HCT116 (cell line): ENCODE measurements around the gene EMC1. TPM values are rescaled to one million over a fixed set of nuclear protein-coding genes. Genes with fewer than 3 reads are reported as not detected.

Experiments used
- ATAC-seq: fragments of 200-7000 bp; cut with Tn5 transposase; 2 replicates; pipeline ENCODE4 v1.9.1; 2020; ENCODE audit warnings: mild to moderate bottlenecking, moderate library complexity
- BruUV-seq: library from RNA; stranded (reverse); fragments of 400-500 nt; replicated peaks from 2 replicates; lab custom pipeline; 2021; lab: Mats Ljungman, UMichigan
- CTCF ChIA-PET: fragments of 300-600 bp; sonication (Branson Sonifier 250); formaldehyde crosslinking; loops from one replicate; lab custom pipeline; 2021; ENCODE audit warnings: antibody characterized with exemption; lab: Charles Lee
- POLR2A ChIA-PET: fragments of 300-600, 350-600 bp; sonication (Branson Sonifier 250); formaldehyde crosslinking; loops from one replicate; lab custom pipeline; 2021; ENCODE audit warnings: antibody characterized with exemption; lab: Charles Lee
- RAD21 ChIA-PET, 2 experiments: fragments of 300-600 bp; sonication (Branson Sonifier 250); formaldehyde crosslinking; loops; one replicate each; lab custom pipeline; 2023; ENCODE audit warnings: low total read pairs in 2 of 2; ENCODE audit not compliant: uncharacterized antibody in 2 of 2, unreplicated experiment in 2 of 2, low non-redundant PET in 1 of 2; lab: Charles Lee
- DNase-seq: peaks from one replicate; pipeline ENCODE4 v3.0.0-alpha.2; 2010; ENCODE audit warnings: low read depth, low spot score
- H2AFZ ChIP-seq: fragments of 200-600 bp; shearing (Covaris generic), sonication (generic); 2 replicates; pipeline ENCODE4 v1.6.1; 2017; ENCODE audit warnings: low read depth, mixed run types, mixed read lengths, antibody characterized with exemption, low read length; ENCODE audit not compliant: poor library complexity, severe bottlenecking
- H3K27ac ChIP-seq: 2 replicates; pipeline ENCODE4 v1.5.1; 2012; ENCODE audit warnings: low read depth, low read length
- H3K27me3 ChIP-seq: fragments of 200-600 bp; sonication (generic); 2 replicates; pipeline ENCODE4 v1.6.1; 2016; ENCODE audit warnings: mixed run types, low read length, mixed read lengths; ENCODE audit not compliant: insufficient read depth
- H3K36me3 ChIP-seq, 2 experiments: fragments of 200-500 bp in 1 of 2; fragments of 200-600 bp in 1 of 2; sonication (Bioruptor generic) in 1 of 2; sonication (generic) in 1 of 2; 2 replicates each; pipeline versions ENCODE4 v1.5.1 to v1.6.1; 2014 to 2016; ENCODE audit warnings: low read length in 2 of 2, inconsistent platforms in 1 of 2, mixed read lengths in 1 of 2, mixed run types in 1 of 2; ENCODE audit not compliant: insufficient read depth in 2 of 2, control insufficient read depth in 1 of 2
- H3K4me1 ChIP-seq, 2 experiments: fragments of 200-600 bp in 1 of 2; sonication (generic) in 1 of 2; 2 replicates each; pipeline versions ENCODE4 v1.5.1 to v1.6.1; 2012 to 2017; ENCODE audit warnings: low read length in 2 of 2, inconsistent platforms in 1 of 2, mild to moderate bottlenecking in 1 of 2, mixed read lengths in 1 of 2, mixed run types in 1 of 2, moderate library complexity in 1 of 2; ENCODE audit not compliant: insufficient read depth in 2 of 2, control insufficient read depth in 1 of 2
- H3K4me2 ChIP-seq: fragments of 200-600 bp; sonication (generic); 2 replicates; pipeline ENCODE4 v1.6.1; 2017; ENCODE audit warnings: mixed run types, low read length, mixed read lengths
- H3K4me3 ChIP-seq, 2 experiments: fragments of 200-600 bp in 1 of 2; sonication (generic) in 1 of 2; replicated peaks in 1 of 2; 2 replicates each; pipeline ENCODE4 v1.5.1; 2011 to 2016; ENCODE audit warnings: low read length in 2 of 2, control low read depth in 1 of 2, low read depth in 1 of 2, mild to moderate bottlenecking in 1 of 2, mixed read lengths in 1 of 2, mixed run types in 1 of 2
- H3K79me2 ChIP-seq: fragments of 200-600 bp; sonication (generic); 2 replicates; pipeline ENCODE4 v1.6.1; 2017; ENCODE audit warnings: mild to moderate bottlenecking, mixed run types, low read length, moderate library complexity, mixed read lengths; ENCODE audit not compliant: insufficient read depth
- H3K9ac ChIP-seq: fragments of 200-600 bp; sonication (generic); 2 replicates; pipeline ENCODE4 v1.6.1; 2016; ENCODE audit warnings: low read length, mixed read lengths
- H3K9me2 ChIP-seq: fragments of 200-600 bp; sonication (generic), shearing (Covaris generic); 2 replicates; pipeline ENCODE4 v1.6.1; 2017; ENCODE audit warnings: mixed run types, mild to moderate bottlenecking, moderate library complexity; ENCODE audit not compliant: insufficient read depth
- H3K9me3 ChIP-seq, 2 experiments: fragments of 200-500 bp in 1 of 2; fragments of 200-600 bp in 1 of 2; sonication (Bioruptor generic) in 1 of 2; sonication (generic) in 1 of 2; 2 replicates each; pipeline ENCODE4 v1.6.1; 2014 to 2017; ENCODE audit warnings: low read length in 2 of 2, mixed read lengths in 2 of 2, inconsistent platforms in 1 of 2, low read depth in 1 of 2, mild to moderate bottlenecking in 1 of 2, mixed run types in 1 of 2, moderate library complexity in 1 of 2; ENCODE audit not compliant: control insufficient read depth in 1 of 2, insufficient read depth in 1 of 2
- H4K20me1 ChIP-seq: fragments of 200-600 bp; sonication (generic), shearing (Covaris generic); 2 replicates; pipeline ENCODE4 v1.6.1; 2017; ENCODE audit warnings: mixed run types, mild to moderate bottlenecking, moderate library complexity; ENCODE audit not compliant: insufficient read depth
- CBX3 ChIP-seq: IDR thresholded peaks from 2 replicates; pipeline ENCODE4 v1.6.1; 2012; ENCODE audit warnings: low read depth
- EGR1 ChIP-seq: IDR thresholded peaks from 2 replicates; pipeline ENCODE4 v1.6.1; 2012; ENCODE audit warnings: low read depth
- ELF1 ChIP-seq: IDR thresholded peaks from 2 replicates; pipeline ENCODE4 v1.6.1; 2012; ENCODE audit warnings: low read depth, borderline replicate concordance
- EZH2 ChIP-seq: fragments of 200-600 bp; sonication (generic); IDR thresholded peaks from 2 replicates; pipeline ENCODE4 v1.6.1; 2017; ENCODE audit warnings: antibody characterized with exemption, mixed run types
- EZH2phosphoT487 ChIP-seq: fragments of 200-600 bp; IDR thresholded peaks from 2 replicates; pipeline ENCODE4 v1.6.1; 2018; ENCODE audit warnings: antibody characterized with exemption, borderline replicate concordance
- FOSL1 ChIP-seq: IDR thresholded peaks from 2 replicates; pipeline ENCODE4 v1.6.1; 2012; ENCODE audit warnings: low read depth
- JUND ChIP-seq: IDR thresholded peaks from 2 replicates; pipeline ENCODE4 v1.6.1; 2012
- POLR2AphosphoS5 ChIP-seq: IDR thresholded peaks from 2 replicates; pipeline ENCODE4 v1.6.1; 2011; ENCODE audit warnings: mild to moderate bottlenecking, low read depth, low read length, moderate library complexity
- SIN3A ChIP-seq: IDR thresholded peaks from 2 replicates; pipeline ENCODE4 v1.6.1; 2012; ENCODE audit warnings: low read depth
- SP1 ChIP-seq: IDR thresholded peaks from 2 replicates; pipeline ENCODE4 v1.6.1; 2012; ENCODE audit warnings: low read depth
- SRF ChIP-seq: IDR thresholded peaks from 2 replicates; pipeline ENCODE4 v1.6.1; 2012; ENCODE audit warnings: low read depth
- TCF7L2 ChIP-seq: IDR thresholded peaks from 2 replicates; pipeline ENCODE4 v1.7.0; 2011; ENCODE audit warnings: borderline replicate concordance, inconsistent platforms; ENCODE audit not compliant: insufficient read depth, insufficient read length; ENCODE audit errors: extremely low read depth
- YY1 ChIP-seq: IDR thresholded peaks from 2 replicates; pipeline ENCODE4 v1.6.1; 2011; ENCODE audit warnings: low read length, low read depth, moderate library complexity, mild to moderate bottlenecking; ENCODE audit not compliant: insufficient replicate concordance; ENCODE audit errors: extremely low read depth
- ZFX ChIP-seq: fragments of 450-650 bp; IDR thresholded peaks from 2 replicates; pipeline ENCODE4 v1.6.1; 2017
- intact Hi-C: fragments of 100-400 bp; cut with micrococcal nuclease; formaldehyde crosslinking; loops from 2 replicates; pipeline ENCODE4 v1.10.0; 2022
- total RNA-seq: library from RNA; stranded (reverse); gene quantifications from one replicate; pipeline ENCODE4 v1.2.1, GENCODE V29; 2021; ENCODE audit not compliant: unreplicated experiment
- TF ChIP-seq, protein P1 (sequence below), 3 experiments: fragments of 200-600 bp in 1 of 3; sonication (generic) in 1 of 3; IDR thresholded peaks in 2 of 3; conservative IDR thresholded peaks in 1 of 3; 2 replicates each; pipeline ENCODE4 v1.5.1; 2012 to 2017; ENCODE audit warnings: low read depth in 2 of 3, low read length in 2 of 3, antibody characterized with exemption in 1 of 3, borderline replicate concordance in 1 of 3, control low read depth in 1 of 3, mild to moderate bottlenecking in 1 of 3, mixed read lengths in 1 of 3, mixed run types in 1 of 3, moderate library complexity in 1 of 3; ENCODE audit not compliant: insufficient read depth in 1 of 3
- TF ChIP-seq, protein P2 (sequence below): IDR thresholded peaks from 2 replicates; pipeline ENCODE4 v1.6.1; 2012
- TF ChIP-seq, protein P3 (sequence below): IDR thresholded peaks from 2 replicates; pipeline ENCODE4 v1.6.1; 2012; ENCODE audit warnings: low read depth
- TF ChIP-seq, protein P4 (sequence below): IDR thresholded peaks from 2 replicates; pipeline ENCODE4 v1.6.1; 2012

Gene EMC1
- total RNA-seq, 1 experiment from 2014 or later: 66.6 TPM

DNA sequence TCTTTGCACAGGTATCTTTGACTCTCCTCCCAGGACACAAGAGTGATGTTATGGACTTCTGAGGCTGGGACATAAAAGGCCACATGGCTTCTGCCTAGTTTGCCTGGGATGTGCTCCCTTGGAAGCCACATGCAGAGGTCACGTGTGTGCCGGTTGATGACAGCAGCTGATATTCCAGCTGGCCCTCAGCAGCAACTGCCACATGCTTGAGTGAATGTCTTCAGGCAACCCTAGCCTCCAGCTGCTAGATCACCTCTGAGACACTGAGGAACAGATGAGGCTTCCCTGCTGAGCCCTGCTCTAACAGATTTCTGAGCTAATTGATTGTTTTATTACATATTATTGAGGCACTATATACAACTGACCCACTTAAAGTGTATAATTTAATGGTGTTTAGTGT is 48.9 kb upstream of the EMC1 start (continued):
- no peak for TF ChIP-seq SP1
- TF ChIP-seq ELF1: no peak
- no peak for TF ChIP-seq POLR2AphosphoS5
- TF ChIP-seq, all 23 proteins: peak for 0

DNA sequence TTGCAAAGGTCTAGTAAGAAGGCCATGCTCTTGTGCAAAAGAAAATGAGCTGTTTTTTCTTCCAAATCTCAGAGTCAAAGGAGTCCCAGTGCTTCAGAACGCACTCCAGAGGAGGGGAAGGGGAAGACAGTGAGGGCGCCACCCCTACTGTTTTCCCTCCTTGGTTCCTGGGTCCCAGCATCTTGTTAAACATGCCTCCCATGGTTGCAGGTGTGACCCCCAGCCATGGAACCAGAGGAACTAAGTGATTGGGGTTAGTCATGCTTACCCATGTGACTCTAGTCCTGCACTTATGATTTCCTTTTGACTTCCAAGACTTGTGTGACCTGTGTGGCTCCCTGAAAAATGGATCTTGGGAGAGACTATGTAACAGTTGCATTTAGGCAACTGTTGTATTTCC is 43.3 kb upstream of the EMC1 start:
- DNase-seq: no peak
- Histone ChIP-seq H3K79me2 (no peaks in the 10 kb centered on the region), H3K36me3 (no peaks in the 10 kb centered on the region), H3K9ac (no peak overlapping the region), H3K9me3 (peaks cover 0 to 5% of the 10 kb centered on the region in 2 experiments; a peak in 1 of 4 replicates), H3K27ac (no peak overlapping the region), H3K4me2 (no peak overlapping the region), H3K4me1 (no peaks in the 10 kb centered on the region)
- BruUV-seq: no TSS peak
- TF ChIP-seq EZH2phosphoT487 (no peak), EGR1 (no peak), POLR2AphosphoS5 (no peak), ELF1 (no peak), YY1 (no peak), FOSL1 (no peak), TCF7L2 (no peak), SIN3A (no peak), EZH2 (no peak), SRF (no peak), ZFX (no peak), JUND (no peak), CBX3 (no peak)
- TF ChIP-seq, protein P1, sequence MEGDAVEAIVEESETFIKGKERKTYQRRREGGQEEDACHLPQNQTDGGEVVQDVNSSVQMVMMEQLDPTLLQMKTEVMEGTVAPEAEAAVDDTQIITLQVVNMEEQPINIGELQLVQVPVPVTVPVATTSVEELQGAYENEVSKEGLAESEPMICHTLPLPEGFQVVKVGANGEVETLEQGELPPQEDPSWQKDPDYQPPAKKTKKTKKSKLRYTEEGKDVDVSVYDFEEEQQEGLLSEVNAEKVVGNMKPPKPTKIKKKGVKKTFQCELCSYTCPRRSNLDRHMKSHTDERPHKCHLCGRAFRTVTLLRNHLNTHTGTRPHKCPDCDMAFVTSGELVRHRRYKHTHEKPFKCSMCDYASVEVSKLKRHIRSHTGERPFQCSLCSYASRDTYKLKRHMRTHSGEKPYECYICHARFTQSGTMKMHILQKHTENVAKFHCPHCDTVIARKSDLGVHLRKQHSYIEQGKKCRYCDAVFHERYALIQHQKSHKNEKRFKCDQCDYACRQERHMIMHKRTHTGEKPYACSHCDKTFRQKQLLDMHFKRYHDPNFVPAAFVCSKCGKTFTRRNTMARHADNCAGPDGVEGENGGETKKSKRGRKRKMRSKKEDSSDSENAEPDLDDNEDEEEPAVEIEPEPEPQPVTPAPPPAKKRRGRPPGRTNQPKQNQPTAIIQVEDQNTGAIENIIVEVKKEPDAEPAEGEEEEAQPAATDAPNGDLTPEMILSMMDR (IDR thresholded peaks at IDR 0.05 in 2 of 3, conservative IDR thresholded peaks at IDR 0.05 in 1 of 3; ENCODE audit: borderline replicate concordance in 1 of 3, insufficient read depth in 1 of 3, low read depth in 2 of 3, low read length in 2 of 3): no peak
- TF ChIP-seq, protein P2, sequence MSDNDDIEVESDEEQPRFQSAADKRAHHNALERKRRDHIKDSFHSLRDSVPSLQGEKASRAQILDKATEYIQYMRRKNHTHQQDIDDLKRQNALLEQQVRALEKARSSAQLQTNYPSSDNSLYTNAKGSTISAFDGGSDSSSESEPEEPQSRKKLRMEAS: no peak
- TF ChIP-seq, protein P3, sequence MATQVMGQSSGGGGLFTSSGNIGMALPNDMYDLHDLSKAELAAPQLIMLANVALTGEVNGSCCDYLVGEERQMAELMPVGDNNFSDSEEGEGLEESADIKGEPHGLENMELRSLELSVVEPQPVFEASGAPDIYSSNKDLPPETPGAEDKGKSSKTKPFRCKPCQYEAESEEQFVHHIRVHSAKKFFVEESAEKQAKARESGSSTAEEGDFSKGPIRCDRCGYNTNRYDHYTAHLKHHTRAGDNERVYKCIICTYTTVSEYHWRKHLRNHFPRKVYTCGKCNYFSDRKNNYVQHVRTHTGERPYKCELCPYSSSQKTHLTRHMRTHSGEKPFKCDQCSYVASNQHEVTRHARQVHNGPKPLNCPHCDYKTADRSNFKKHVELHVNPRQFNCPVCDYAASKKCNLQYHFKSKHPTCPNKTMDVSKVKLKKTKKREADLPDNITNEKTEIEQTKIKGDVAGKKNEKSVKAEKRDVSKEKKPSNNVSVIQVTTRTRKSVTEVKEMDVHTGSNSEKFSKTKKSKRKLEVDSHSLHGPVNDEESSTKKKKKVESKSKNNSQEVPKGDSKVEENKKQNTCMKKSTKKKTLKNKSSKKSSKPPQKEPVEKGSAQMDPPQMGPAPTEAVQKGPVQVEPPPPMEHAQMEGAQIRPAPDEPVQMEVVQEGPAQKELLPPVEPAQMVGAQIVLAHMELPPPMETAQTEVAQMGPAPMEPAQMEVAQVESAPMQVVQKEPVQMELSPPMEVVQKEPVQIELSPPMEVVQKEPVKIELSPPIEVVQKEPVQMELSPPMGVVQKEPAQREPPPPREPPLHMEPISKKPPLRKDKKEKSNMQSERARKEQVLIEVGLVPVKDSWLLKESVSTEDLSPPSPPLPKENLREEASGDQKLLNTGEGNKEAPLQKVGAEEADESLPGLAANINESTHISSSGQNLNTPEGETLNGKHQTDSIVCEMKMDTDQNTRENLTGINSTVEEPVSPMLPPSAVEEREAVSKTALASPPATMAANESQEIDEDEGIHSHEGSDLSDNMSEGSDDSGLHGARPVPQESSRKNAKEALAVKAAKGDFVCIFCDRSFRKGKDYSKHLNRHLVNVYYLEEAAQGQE: no peak
- TF ChIP-seq, protein P4, sequence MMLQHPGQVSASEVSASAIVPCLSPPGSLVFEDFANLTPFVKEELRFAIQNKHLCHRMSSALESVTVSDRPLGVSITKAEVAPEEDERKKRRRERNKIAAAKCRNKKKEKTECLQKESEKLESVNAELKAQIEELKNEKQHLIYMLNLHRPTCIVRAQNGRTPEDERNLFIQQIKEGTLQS: no peak
- TF ChIP-seq, all 23 proteins: peak for 0
- Histone ChIP-seq H2AFZ (no peak overlapping the region), H3K27me3 (no peaks in the 10 kb centered on the region), H4K20me1 (no peaks in the 10 kb centered on the region), H3K4me3 (no peak overlapping the region), H3K9me2 (no peaks in the 10 kb centered on the region)
- POLR2A ChIA-PET: no interaction called here
- no peak for ATAC-seq
- RAD21 ChIA-PET: no interaction called here
- CTCF ChIA-PET: no interaction called here
- intact Hi-C loops: no loop called here
